ENCODE results near the gene PTPRK. TPM values are rescaled to one million over a fixed set of nuclear protein-coding genes. Genes with fewer than 3 reads are reported as not detected.

The PTPRK gene
- total and polyA plus RNA-seq, 9 of the 15 experiments (the other 6 are each of a cell fraction or from before 2014, with no cell fraction given): 0.04 to 0.51 TPM; not detected in 7

GRCh38 chr6:128361378-128361777, 159.0 kb downstream of the PTPRK start:
- DNase-seq (ENCODE audit: extremely low read depth in 1 of 4, low spot score in 3 of 4): no peak
- no peak overlapping the region for H2AFZ ChIP-seq (ENCODE audit: low read depth, low read length)
- no peaks in the 10 kb centered on the region for H4K20me1 ChIP-seq (replicated peaks; ENCODE audit: control insufficient read depth, insufficient read depth, low read length)
- ChIA-PET CTCF (ENCODE audit: low intra/inter-chr PET ratio) (no interaction called here), POLR2A (no interaction called here)
- H3K9me1 ChIP-seq (ENCODE audit: control insufficient read depth, insufficient read depth, low read length): no peaks in the 10 kb centered on the region
- H3K4me1 ChIP-seq (replicated peaks in 1 of 2; ENCODE audit: control insufficient read depth in 2 of 2, insufficient read depth in 2 of 2, low read length in 2 of 2): no peaks in the 10 kb centered on the region
- in situ Hi-C loops (cut with MboI): no loop called here
- H3K4me3 ChIP-seq: no peak overlapping the region
- intact Hi-C loops (cut with micrococcal nuclease): no loop called here
- no peaks in the 10 kb centered on the region for H3K9me3 ChIP-seq (replicated peaks; ENCODE audit: control insufficient read depth, insufficient read depth, low read depth, low read length)
- H3K9ac ChIP-seq (ENCODE audit: insufficient read depth in 1 of 2, low read depth in 2 of 2, low read length in 2 of 2): no peak overlapping the region
- no peak overlapping the region for H3K27ac ChIP-seq (ENCODE audit: extremely low read depth, low read depth, low read length)
- H3K36me3 ChIP-seq (ENCODE audit: control insufficient read depth, insufficient read depth, low read length): no peaks in the 10 kb centered on the region
- no TSS peak for BruUV-seq (replicated peaks)
- no peak overlapping the region for H3K4me2 ChIP-seq (ENCODE audit: insufficient read depth, low read length)
- 0% methylated on average over 2 of the region's 2 CpGs for WGBS (ENCODE audit: insufficient coverage, low coverage, missing lambda C conversion rate)
- H3K79me2 ChIP-seq (ENCODE audit: control insufficient read depth, insufficient read depth, low read length): no peaks in the 10 kb centered on the region
- FAIRE-seq: no peak
- H3K27me3 ChIP-seq (ENCODE audit: control insufficient read depth in 2 of 2, insufficient read depth in 2 of 2, low read length in 2 of 2): no peaks in the 10 kb centered on the region
- no peak for ATAC-seq
- TF ChIP-seq TAF7 (tag; IDR thresholded peaks at IDR 0.05) (no peak), TEAD1 (CRISPR knock-in tag; IDR thresholded peaks at IDR 0.05) (no peak), GTF2B (IDR thresholded peaks at IDR 0.05; ENCODE audit: extremely low read depth, insufficient read length) (no peak), ZNF512 (tag; IDR thresholded peaks at IDR 0.05) (no peak), ZNF644 (tag; IDR thresholded peaks at IDR 0.05; ENCODE audit: low read depth) (no peak)

Measured in K562 (cell line).